ENCODE results near the gene CAP2. TPM values are rescaled to one million over a fixed set of nuclear protein-coding genes. Genes with fewer than 3 reads are reported as not detected.
"Not testable (repeated sequence)": the region's sequence is repeated elsewhere in the genome, so short reads cannot be mapped to it uniquely, and the experiment has no call there.

Gene CAP2
- total RNA-seq, 1 experiment from 2014 or later: 11.5 TPM

DNA sequence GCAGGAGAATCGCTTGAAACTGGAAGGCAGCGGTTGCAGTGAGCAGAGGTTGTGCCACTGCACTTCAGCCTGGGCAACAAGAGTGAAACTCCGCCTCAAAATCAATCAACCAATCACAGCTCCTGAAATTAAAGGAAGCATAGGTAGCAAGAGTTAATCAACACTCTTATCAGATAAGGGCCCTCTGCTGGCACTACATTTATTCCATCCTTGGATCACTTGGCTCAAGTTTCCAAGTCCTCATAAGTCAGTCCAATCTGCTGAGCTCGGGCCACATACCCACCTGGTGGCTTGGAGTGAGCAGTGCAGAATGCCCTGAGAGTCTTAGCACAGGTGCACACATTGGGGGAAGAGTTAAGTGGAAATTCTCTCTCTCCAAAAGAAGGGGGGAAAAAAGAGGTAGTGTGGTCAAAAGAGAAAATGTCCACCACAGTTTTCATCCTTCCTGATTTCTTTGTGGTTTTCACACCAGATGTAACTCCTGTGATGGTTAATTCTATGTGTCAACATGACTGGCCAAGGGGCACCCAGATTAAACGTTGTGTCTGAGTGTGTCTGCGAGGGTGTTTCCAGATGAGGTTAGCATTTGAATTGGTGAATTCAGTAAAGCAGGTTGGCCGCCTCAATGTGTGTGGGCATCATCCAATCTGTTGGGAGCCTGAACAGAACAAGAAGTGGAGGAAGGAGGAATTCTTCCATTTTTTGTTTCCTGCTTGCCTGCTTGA, 192.5 kb downstream of the CAP2 start:
- Histone ChIP-seq H2AFZ (ENCODE audit: low read length) (no peak overlapping the region), H3K4me1 (ENCODE audit: insufficient read depth, low read length) (no peaks in the 10 kb centered on the region), H4K91ac (ENCODE audit: insufficient read length, low read depth, low read length) (no peak overlapping the region), H3K79me2 (ENCODE audit: insufficient read depth, low read length) (no peaks in the 10 kb centered on the region), H2BK12ac (ENCODE audit: insufficient read length, low read depth, low read length) (no peak overlapping the region), H3T11ph (ENCODE audit: low read length) (no peak overlapping the region), H2AK5ac (ENCODE audit: insufficient read length, low read length) (no peak overlapping the region), H3K18ac (ENCODE audit: insufficient read length, low read depth, low read length) (no peak overlapping the region), H3K4me2 (ENCODE audit: insufficient read depth, insufficient read length, low read length) (no peak overlapping the region), H3K23ac (ENCODE audit: insufficient read length, low read depth, low read length) (no peak overlapping the region), H3K27me3 (ENCODE audit: insufficient read depth, low read length) (no peaks in the 10 kb centered on the region), H3K23me2 (ENCODE audit: insufficient read length, low read depth, low read length, poor library complexity, severe bottlenecking) (no peaks in the 10 kb centered on the region), H2BK120ac (ENCODE audit: low read depth, low read length, poor library complexity, severe bottlenecking) (no peak overlapping the region), H3K79me1 (ENCODE audit: insufficient read depth, low read depth, low read length, poor library complexity, severe bottlenecking) (no peaks in the 10 kb centered on the region), H4K5ac (ENCODE audit: insufficient read length, low read depth, low read length) (no peak overlapping the region), H4K20me1 (ENCODE audit: control insufficient read depth, insufficient read depth, insufficient read length) (no peaks in the 10 kb centered on the region), H2BK15ac (ENCODE audit: low read depth, low read length) (no peak overlapping the region), H3K9ac (ENCODE audit: extremely low read depth, insufficient read length, low read length) (no peak overlapping the region), H2BK20ac (ENCODE audit: low read depth, low read length, poor library complexity, severe bottlenecking) (no peak overlapping the region), H3K9me3 (ENCODE audit: control insufficient read depth, low read depth, low read length) (no peaks in the 10 kb centered on the region), H3K14ac (ENCODE audit: insufficient read depth, low read length) (no peak overlapping the region), H3K4ac (ENCODE audit: low read depth, low read length) (no peak overlapping the region), H3K56ac (ENCODE audit: insufficient read length, low read depth, low read length) (no peak overlapping the region), H2BK5ac (ENCODE audit: insufficient read length, low read length) (no peak overlapping the region), H4K8ac (replicated peaks; ENCODE audit: insufficient read length, low read depth, low read length) (no peak overlapping the region), H3K27ac (ENCODE audit: insufficient read length, low read depth, low read length) (no peak overlapping the region)
- Mint-ChIP-seq H3K9me3 (peaks cover 0 to 6% of the 10 kb centered on the region in 2 experiments; a peak in 1 of 5 replicates), H3K4me1 (0 out of 4 replicates have a peak, but pooled peaks cover 2 to 3% of the 10 kb centered on the region in 2 experiments), H3K4me3 (no peak overlapping the region), H3K36me3 (ENCODE audit: insufficient read depth in 1 of 3, low read depth in 3 of 3) (no peaks in the 10 kb centered on the region; a peak in 2 of 7 replicates), H3K27ac (no peak overlapping the region), H3K27me3 (ENCODE audit: low read depth) (peaks cover 7% of the 10 kb centered on the region; the same call in 1 of the 2 replicates)
- no CpG with 5 or more reads among the region's 7 CpGs for WGBS (ENCODE audit: extremely low coverage, insufficient read length, low lambda C conversion rate)
- DNase-seq: peak; percentile 68
- TF ChIP-seq, protein P1, sequence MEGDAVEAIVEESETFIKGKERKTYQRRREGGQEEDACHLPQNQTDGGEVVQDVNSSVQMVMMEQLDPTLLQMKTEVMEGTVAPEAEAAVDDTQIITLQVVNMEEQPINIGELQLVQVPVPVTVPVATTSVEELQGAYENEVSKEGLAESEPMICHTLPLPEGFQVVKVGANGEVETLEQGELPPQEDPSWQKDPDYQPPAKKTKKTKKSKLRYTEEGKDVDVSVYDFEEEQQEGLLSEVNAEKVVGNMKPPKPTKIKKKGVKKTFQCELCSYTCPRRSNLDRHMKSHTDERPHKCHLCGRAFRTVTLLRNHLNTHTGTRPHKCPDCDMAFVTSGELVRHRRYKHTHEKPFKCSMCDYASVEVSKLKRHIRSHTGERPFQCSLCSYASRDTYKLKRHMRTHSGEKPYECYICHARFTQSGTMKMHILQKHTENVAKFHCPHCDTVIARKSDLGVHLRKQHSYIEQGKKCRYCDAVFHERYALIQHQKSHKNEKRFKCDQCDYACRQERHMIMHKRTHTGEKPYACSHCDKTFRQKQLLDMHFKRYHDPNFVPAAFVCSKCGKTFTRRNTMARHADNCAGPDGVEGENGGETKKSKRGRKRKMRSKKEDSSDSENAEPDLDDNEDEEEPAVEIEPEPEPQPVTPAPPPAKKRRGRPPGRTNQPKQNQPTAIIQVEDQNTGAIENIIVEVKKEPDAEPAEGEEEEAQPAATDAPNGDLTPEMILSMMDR (conservative IDR thresholded peaks at IDR 0.05): peak; percentile 61

GRCh38 chr6:17586623-17587022, 193.2 kb downstream of the CAP2 start:
- H4K8ac ChIP-seq (replicated peaks; ENCODE audit: insufficient read length, low read depth, low read length); H2BK15ac ChIP-seq (ENCODE audit: low read depth, low read length); H3K14ac ChIP-seq (ENCODE audit: insufficient read depth, low read length); H3K36me3 Mint-ChIP-seq (ENCODE audit: insufficient read depth in 1 of 3, low read depth in 3 of 3); H3K27ac Mint-ChIP-seq; H3K4ac ChIP-seq (ENCODE audit: low read depth, low read length); H3K9ac ChIP-seq (ENCODE audit: extremely low read depth, insufficient read length, low read length); H3K9me3 Mint-ChIP-seq; H3K18ac ChIP-seq (ENCODE audit: insufficient read length, low read depth, low read length); H4K5ac ChIP-seq (ENCODE audit: insufficient read length, low read depth, low read length); H3K4me1 Mint-ChIP-seq; H3K23ac ChIP-seq (ENCODE audit: insufficient read length, low read depth, low read length); H4K20me1 ChIP-seq (ENCODE audit: control insufficient read depth, insufficient read depth, insufficient read length); H3K27me3 Mint-ChIP-seq (ENCODE audit: low read depth); H3K56ac ChIP-seq (ENCODE audit: insufficient read length, low read depth, low read length); H2AFZ ChIP-seq (ENCODE audit: low read length); H2AK5ac ChIP-seq (ENCODE audit: insufficient read length, low read length); H3K4me2 ChIP-seq (ENCODE audit: insufficient read depth, insufficient read length, low read length); H3K9me3 ChIP-seq (ENCODE audit: control insufficient read depth, low read depth, low read length); H2BK120ac ChIP-seq (ENCODE audit: low read depth, low read length, poor library complexity, severe bottlenecking); DNase-seq; H3K23me2 ChIP-seq (ENCODE audit: insufficient read length, low read depth, low read length, poor library complexity, severe bottlenecking); H3K27me3 ChIP-seq (ENCODE audit: insufficient read depth, low read length); H2BK12ac ChIP-seq (ENCODE audit: insufficient read length, low read depth, low read length); H2BK20ac ChIP-seq (ENCODE audit: low read depth, low read length, poor library complexity, severe bottlenecking); H2BK5ac ChIP-seq (ENCODE audit: insufficient read length, low read length); H3K4me3 Mint-ChIP-seq; H3T11ph ChIP-seq (ENCODE audit: low read length); H3K79me2 ChIP-seq (ENCODE audit: insufficient read depth, low read length); H4K91ac ChIP-seq (ENCODE audit: insufficient read length, low read depth, low read length); H3K4me1 ChIP-seq (ENCODE audit: insufficient read depth, low read length); H3K27ac ChIP-seq (ENCODE audit: insufficient read length, low read depth, low read length); H3K79me1 ChIP-seq (ENCODE audit: insufficient read depth, low read depth, low read length, poor library complexity, severe bottlenecking): not testable (repeated sequence)
- 98% methylated on average over 13 of the region's 13 CpGs for WGBS (ENCODE audit: extremely low coverage, insufficient read length, low lambda C conversion rate)
